GM12872 (cell line): Measurements from ENCODE around the gene CTTNBP2.

ENCODE experiments used
- TF ChIP-seq, protein P1 (sequence below): IDR thresholded peaks from 3 replicates; pipeline ENCODE4 v1.5.1; 2011; ENCODE audit warnings: low read depth, mild to moderate bottlenecking, low read length, moderate library complexity; ENCODE audit not compliant: insufficient read depth

CTTNBP2 gene, protein sequence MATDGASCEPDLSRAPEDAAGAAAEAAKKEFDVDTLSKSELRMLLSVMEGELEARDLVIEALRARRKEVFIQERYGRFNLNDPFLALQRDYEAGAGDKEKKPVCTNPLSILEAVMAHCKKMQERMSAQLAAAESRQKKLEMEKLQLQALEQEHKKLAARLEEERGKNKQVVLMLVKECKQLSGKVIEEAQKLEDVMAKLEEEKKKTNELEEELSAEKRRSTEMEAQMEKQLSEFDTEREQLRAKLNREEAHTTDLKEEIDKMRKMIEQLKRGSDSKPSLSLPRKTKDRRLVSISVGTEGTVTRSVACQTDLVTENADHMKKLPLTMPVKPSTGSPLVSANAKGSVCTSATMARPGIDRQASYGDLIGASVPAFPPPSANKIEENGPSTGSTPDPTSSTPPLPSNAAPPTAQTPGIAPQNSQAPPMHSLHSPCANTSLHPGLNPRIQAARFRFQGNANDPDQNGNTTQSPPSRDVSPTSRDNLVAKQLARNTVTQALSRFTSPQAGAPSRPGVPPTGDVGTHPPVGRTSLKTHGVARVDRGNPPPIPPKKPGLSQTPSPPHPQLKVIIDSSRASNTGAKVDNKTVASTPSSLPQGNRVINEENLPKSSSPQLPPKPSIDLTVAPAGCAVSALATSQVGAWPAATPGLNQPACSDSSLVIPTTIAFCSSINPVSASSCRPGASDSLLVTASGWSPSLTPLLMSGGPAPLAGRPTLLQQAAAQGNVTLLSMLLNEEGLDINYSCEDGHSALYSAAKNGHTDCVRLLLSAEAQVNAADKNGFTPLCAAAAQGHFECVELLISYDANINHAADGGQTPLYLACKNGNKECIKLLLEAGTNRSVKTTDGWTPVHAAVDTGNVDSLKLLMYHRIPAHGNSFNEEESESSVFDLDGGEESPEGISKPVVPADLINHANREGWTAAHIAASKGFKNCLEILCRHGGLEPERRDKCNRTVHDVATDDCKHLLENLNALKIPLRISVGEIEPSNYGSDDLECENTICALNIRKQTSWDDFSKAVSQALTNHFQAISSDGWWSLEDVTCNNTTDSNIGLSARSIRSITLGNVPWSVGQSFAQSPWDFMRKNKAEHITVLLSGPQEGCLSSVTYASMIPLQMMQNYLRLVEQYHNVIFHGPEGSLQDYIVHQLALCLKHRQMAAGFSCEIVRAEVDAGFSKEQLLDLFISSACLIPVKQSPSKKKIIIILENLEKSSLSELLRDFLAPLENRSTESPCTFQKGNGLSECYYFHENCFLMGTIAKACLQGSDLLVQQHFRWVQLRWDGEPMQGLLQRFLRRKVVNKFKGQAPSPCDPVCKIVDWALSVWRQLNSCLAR (N-terminal part only)

DNA sequence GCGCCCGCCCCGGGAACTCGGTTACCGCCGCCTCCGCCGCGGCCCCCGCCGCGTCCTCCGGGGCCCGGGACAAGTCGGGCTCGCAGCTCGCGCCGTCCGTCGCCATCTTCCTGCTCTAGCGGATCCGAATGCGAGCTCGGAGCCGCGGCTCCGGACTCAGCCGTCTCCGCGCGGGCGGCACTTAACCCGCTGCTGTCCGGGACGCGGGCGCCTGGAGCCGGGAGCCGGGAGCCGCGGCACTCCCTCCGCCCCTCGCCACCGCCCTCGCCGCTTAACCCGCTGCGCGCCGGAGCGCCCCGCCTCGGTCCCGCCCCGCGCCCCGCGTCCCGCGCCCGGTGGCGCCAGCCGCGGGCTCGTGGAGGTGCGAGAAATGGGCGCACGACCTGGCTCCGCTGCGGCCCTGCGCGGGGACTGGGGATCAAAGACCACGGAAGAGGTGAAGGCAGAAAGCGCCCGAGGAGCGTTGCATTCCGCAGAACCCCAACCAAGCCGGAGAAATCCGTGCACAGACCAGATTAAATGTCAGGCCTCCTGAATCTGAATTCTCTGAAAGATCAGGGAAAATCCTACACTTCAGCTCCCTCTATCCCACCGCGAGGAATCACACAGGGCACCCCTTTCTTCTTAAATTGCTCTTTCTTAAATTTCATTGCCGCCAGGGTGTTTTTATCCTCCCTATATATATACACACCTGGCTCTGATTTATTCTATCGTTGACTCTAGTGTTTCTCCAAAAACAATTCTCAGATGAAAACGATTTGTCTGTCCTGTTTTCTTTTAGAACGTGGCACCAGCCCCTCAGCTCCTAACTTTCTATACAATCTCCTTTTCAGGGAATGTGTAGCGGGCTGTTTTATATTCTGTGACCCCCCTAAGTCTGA, at the start of gene CTTNBP2:
TSS of gene CTTNBP2 (minus strand) at position 132 of the 881 bp plus-strand sequence. CDS start at position 106, 26 bp downstream.
- TF ChIP-seq, protein P1, sequence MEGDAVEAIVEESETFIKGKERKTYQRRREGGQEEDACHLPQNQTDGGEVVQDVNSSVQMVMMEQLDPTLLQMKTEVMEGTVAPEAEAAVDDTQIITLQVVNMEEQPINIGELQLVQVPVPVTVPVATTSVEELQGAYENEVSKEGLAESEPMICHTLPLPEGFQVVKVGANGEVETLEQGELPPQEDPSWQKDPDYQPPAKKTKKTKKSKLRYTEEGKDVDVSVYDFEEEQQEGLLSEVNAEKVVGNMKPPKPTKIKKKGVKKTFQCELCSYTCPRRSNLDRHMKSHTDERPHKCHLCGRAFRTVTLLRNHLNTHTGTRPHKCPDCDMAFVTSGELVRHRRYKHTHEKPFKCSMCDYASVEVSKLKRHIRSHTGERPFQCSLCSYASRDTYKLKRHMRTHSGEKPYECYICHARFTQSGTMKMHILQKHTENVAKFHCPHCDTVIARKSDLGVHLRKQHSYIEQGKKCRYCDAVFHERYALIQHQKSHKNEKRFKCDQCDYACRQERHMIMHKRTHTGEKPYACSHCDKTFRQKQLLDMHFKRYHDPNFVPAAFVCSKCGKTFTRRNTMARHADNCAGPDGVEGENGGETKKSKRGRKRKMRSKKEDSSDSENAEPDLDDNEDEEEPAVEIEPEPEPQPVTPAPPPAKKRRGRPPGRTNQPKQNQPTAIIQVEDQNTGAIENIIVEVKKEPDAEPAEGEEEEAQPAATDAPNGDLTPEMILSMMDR = no peak

- TF ChIP-seq, protein P1 = no peak
Observed at GRCh38 chr7:117916309-117916708, 43.1 kb upstream of the CTTNBP2 start.

- TF ChIP-seq, protein P1 = no peak
Observed at GRCh38 chr7:117912421-117912820, 39.2 kb upstream of the CTTNBP2 start.

DNA sequence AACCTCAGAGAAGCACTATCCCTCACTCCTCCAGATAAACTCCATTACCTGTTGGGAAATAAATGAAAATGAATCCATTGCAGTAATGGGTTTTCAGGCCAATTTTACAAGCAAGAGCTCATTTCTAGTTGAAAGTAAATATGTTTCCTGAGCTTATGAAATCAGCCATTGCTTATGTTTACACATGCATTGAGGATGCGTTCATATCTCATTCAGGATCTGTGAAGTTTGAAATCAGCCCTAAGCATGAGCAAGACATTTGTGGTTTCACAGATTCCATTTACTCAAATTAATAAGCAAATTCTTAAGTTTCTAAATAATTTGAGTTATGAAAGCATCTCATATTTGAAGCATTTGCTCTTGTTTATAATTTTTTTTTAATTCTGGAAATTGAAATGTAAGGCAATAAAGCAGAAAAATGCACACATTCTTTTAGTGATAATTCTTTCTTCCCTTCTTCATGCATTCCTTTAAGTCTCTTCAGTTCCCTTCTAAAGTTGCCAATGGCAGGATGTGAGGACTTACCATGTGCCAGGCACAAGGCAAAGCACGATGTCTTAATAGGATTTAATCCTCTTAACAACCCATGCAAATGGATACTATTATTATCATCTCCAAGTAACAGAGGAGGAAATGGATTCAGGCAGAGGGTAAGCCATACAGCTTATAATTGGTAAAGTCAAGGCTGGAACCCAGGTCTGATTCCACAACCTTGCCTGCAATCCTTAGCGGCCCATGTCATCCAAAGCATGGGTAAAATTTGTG, 35.0 kb upstream of the CTTNBP2 start:
- TF ChIP-seq, protein P1 = no peak

- TF ChIP-seq, protein P1 = no peak
Observed at GRCh38 chr7:117907049-117907640, 33.9 kb upstream of the CTTNBP2 start.
